Astrocyte of the spinal cord (primary cell): ENCODE measurements around the gene ANO10.

Source experiments
- DNase-seq: peaks from one replicate; pipeline ENCODE4 v3.0.0; 2011; ENCODE audit warnings: low read depth, low spot score
- H3K4me3 ChIP-seq: 2 replicates; pipeline ENCODE4 v1.5.1; 2011; ENCODE audit warnings: low read depth, mild to moderate bottlenecking, low read length, moderate library complexity
- CTCF ChIP-seq: IDR thresholded peaks from 2 replicates; pipeline ENCODE4 v1.5.1; 2012; ENCODE audit warnings: low read depth, mild to moderate bottlenecking, low read length, inconsistent platforms
- in situ Hi-C: cut with HindIII; loops from 2 replicates; pipeline ENCODE4 v1.10.0; 2017; ENCODE audit warnings: low sequenced_read_pairs

The ANO10 gene

DNA sequence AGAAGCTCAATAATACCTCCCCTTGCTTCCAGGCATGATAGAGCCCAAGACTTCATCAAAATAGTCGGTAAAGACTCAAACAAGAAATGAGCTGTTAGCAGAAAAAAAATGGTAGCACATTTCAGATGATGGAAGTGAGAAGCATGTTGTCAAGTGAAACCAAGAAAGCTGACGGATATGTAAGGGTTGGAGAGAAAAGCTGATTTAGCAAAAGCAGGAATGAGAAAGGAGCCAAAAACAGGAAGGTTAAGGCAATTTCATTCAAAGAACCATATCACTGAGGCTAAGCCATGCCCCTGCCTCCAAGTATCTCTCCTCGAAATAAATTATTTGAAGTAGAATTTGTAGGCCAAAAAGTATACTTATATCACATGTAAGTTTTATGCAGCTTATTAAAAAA is 88.8 kb downstream of the ANO10 start:
- no peak for DNase-seq
- no peak overlapping the region for H3K4me3 ChIP-seq
- in situ Hi-C loops, result no loop called here
- no peak for TF ChIP-seq CTCF

DNA sequence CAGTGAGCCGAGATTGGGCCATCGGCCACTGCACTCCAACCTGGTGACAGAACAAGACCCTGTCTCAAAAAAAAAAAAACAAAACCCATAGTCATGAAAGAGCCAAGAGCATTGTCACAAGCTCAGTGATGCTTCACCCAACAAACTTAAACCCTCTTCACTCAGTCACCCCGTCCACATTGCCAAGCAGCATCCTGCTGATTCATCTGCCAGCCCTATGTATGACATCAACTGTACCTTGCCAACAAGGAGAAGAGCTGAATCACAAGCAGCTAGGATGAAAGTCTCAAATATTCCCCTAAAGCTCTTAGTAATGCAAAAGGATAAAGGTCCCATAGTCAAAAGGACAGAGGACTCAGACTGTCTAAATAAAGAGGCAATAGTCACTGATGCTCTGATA is 90.0 kb downstream of the ANO10 start:
- DNase-seq, result peak; percentile 44
- in situ Hi-C loops, result no loop called here

GRCh38 chr3:43528498-43529099 is 93.2 kb downstream of the ANO10 start:
- in situ Hi-C loops, result no loop called here
- no peak overlapping the region for H3K4me3 ChIP-seq
- no peak for DNase-seq
- no peak for TF ChIP-seq CTCF

More for the DNA sequence above, 90.0 kb downstream of the ANO10 start:
- H3K4me3 ChIP-seq, result no peak overlapping the region
- no peak for TF ChIP-seq CTCF

GRCh38 chr3:43526956-43527355 is 94.9 kb downstream of the ANO10 start:
- in situ Hi-C loops, result no loop called here
- H3K4me3 ChIP-seq, result no peak overlapping the region
- TF ChIP-seq CTCF, result no peak
- no peak for DNase-seq

GRCh38 chr3:43525941-43526607 is 95.7 kb downstream of the ANO10 start:
- in situ Hi-C loops, result no loop called here
- TF ChIP-seq CTCF, result no peak
- H3K4me3 ChIP-seq, result no peak overlapping the region
- peak; percentile 20 for DNase-seq

- TF ChIP-seq CTCF, result no peak
- DNase-seq, result no peak
- no peak overlapping the region for H3K4me3 ChIP-seq
- in situ Hi-C loops, result no loop called here
Observed at GRCh38 chr3:43525386-43525785, 96.4 kb downstream of the ANO10 start.
